ENCODE results near the gene TBXA2R.

DNA sequence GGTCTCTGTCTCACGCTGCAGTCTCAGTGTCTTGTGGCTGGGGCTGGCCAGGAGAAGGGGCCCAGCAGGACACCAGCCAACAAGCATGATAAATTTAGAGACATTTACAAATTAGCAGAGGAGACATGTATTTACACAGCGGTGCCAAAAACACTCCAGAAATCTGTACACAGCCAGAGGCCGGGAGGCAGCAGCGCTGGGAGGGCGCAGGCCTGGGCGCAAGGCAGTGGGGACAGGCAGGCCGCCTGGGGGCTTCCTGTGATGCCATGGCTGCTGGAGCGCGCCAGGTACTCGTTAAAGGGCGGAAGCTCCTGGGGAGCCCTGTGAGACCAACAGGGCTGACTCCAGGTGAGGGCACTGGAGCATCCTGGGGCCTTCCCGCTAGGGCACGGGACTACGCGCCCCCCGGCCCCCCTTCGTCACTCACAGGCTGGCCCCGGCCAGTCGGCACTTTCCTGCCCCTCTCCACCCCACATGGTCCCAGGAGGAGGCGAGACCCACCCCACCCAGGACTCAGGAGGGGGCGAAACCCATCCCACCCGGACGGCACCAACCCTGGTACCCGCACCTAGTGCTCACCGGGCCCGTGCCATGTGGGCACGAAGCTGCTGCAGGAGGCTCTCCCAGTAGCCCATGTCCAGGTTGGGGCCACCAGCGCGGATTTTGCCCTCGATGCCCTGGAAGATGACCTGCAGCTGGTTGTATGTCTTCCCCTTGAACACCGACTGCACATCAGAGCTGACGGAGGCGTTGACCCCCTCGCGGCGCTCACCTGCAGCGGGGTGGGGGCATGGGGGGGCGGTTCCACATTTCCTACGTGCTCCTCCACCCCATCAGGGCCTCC lies 7.4 kb upstream of the TBXA2R start:
- TF ChIP-seq EP300 (IDR thresholded peaks at IDR 0.05; ENCODE audit: borderline replicate concordance) (no peak), RAD21 (IDR thresholded peaks at IDR 0.05; ENCODE audit: low read depth) (no peak), TAF1 (IDR thresholded peaks at IDR 0.05; ENCODE audit: low read depth) (no peak), FOXM1 (IDR thresholded peaks at IDR 0.05; ENCODE audit: borderline replicate concordance, low read depth) (no peak), EGR1 (IDR thresholded peaks at IDR 0.05) (no peak), NFIC (IDR thresholded peaks at IDR 0.05) (no peak), CREB1 (IDR thresholded peaks at IDR 0.05; ENCODE audit: low read depth) (no peak)
- TF ChIP-seq, protein P1, sequence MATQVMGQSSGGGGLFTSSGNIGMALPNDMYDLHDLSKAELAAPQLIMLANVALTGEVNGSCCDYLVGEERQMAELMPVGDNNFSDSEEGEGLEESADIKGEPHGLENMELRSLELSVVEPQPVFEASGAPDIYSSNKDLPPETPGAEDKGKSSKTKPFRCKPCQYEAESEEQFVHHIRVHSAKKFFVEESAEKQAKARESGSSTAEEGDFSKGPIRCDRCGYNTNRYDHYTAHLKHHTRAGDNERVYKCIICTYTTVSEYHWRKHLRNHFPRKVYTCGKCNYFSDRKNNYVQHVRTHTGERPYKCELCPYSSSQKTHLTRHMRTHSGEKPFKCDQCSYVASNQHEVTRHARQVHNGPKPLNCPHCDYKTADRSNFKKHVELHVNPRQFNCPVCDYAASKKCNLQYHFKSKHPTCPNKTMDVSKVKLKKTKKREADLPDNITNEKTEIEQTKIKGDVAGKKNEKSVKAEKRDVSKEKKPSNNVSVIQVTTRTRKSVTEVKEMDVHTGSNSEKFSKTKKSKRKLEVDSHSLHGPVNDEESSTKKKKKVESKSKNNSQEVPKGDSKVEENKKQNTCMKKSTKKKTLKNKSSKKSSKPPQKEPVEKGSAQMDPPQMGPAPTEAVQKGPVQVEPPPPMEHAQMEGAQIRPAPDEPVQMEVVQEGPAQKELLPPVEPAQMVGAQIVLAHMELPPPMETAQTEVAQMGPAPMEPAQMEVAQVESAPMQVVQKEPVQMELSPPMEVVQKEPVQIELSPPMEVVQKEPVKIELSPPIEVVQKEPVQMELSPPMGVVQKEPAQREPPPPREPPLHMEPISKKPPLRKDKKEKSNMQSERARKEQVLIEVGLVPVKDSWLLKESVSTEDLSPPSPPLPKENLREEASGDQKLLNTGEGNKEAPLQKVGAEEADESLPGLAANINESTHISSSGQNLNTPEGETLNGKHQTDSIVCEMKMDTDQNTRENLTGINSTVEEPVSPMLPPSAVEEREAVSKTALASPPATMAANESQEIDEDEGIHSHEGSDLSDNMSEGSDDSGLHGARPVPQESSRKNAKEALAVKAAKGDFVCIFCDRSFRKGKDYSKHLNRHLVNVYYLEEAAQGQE (IDR thresholded peaks at IDR 0.05; ENCODE audit: low read depth): no peak
- TF ChIP-seq, protein P2, sequence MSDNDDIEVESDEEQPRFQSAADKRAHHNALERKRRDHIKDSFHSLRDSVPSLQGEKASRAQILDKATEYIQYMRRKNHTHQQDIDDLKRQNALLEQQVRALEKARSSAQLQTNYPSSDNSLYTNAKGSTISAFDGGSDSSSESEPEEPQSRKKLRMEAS (IDR thresholded peaks at IDR 0.05): no peak
- TF ChIP-seq, protein P3, sequence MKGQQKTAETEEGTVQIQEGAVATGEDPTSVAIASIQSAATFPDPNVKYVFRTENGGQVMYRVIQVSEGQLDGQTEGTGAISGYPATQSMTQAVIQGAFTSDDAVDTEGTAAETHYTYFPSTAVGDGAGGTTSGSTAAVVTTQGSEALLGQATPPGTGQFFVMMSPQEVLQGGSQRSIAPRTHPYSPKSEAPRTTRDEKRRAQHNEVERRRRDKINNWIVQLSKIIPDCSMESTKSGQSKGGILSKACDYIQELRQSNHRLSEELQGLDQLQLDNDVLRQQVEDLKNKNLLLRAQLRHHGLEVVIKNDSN (IDR thresholded peaks at IDR 0.05): no peak

Data from Ishikawa (cell line).